Adrenal gland (tissue), 12 donors: Measurements from ENCODE around the gene ZNF664. TPM values are rescaled to one million over a fixed set of nuclear protein-coding genes. Genes with fewer than 3 reads are reported as not detected.

ENCODE experiments used
- DNase-seq, 7 donors: peaks; one replicate each; pipeline ENCODE4 v3.0.0-alpha.2; 2019 to 2020
- H3K27ac ChIP-seq, 5 donors: fragments of 200-600 bp; sonication (generic) in 4 of 5; 1 replicate in 3 of 5; 2 replicates in 2 of 5; pipeline versions ENCODE4 v1.5.1 to v1.8.0; 2016 to 2020; ENCODE audit warnings: mild to moderate bottlenecking in 1 of 5
- H3K27me3 ChIP-seq: fragments of 200-600 bp; 2 replicates; pipeline ENCODE4 v1.8.0; 2021
- H3K36me3 ChIP-seq, 2 donors: fragments of 200-600 bp; replicated peaks in 1 of 2; 1 replicate in 1 of 2; 2 replicates in 1 of 2; pipeline versions ENCODE4 v1.5.1 to v1.8.0; 2018 to 2022
- H3K4me1 ChIP-seq, 2 donors: fragments of 200-600 bp; replicated peaks in 1 of 2; 1 replicate in 1 of 2; 2 replicates in 1 of 2; pipeline versions ENCODE4 v1.5.1 to v1.8.0; 2018 to 2021
- H3K4me3 ChIP-seq, 4 donors: fragments of 200-600 bp; sonication (generic) in 3 of 4; one replicate each; pipeline ENCODE4 v1.5.1; 2016 to 2018
- H3K9me3 ChIP-seq, 3 donors: fragments of 200-600 bp; sonication (generic) in 1 of 3; replicated peaks in 1 of 3; 1 replicate in 2 of 3; 2 replicates in 1 of 3; pipeline versions ENCODE4 v1.5.1 to v1.8.0; 2016 to 2021
- POLR2A ChIP-seq, 2 donors: fragments of 450-650 bp; IDR thresholded peaks; one replicate each; pipeline ENCODE4 v1.6.1; 2017; ENCODE audit warnings: antibody characterized with exemption in 2 of 2, mild to moderate bottlenecking in 2 of 2, moderate library complexity in 1 of 2
- WGBS, 4 donors: extraction: QIAGEN DNeasy Blood & Tissue Kit in 2 of 4; methylation state at CpG; one replicate each; pipeline versions ENCODE4 v1.1.5 to v1.1.7; 2013 to 2017; 5-methylcytosine and 5-hydroxymethylcytosine counted together
- intact Hi-C, 2 donors: fragments of 100-400 bp; cut with DNase I; formaldehyde crosslinking; loops; one replicate each; pipeline versions ENCODE4 v1.14.1 to v1.15.0; 2022 to 2023
- polyA plus RNA-seq, 3 donors: library from polyadenylated mRNA; stranded (reverse); fragments of 200-250 nt in 2 of 3; fragments of 350-450 nt in 1 of 3; fragmentation: Illumina TruSeq in 1 of 3; extraction: RNeasy Lipid Tissue Mini Kit (QIAGEN cat#74804) in 1 of 3; gene quantifications; one replicate each; pipeline ENCODE4 v1.2.3, GENCODE V29; 2013 to 2014
- total RNA-seq, 9 donors: library from RNA; depleted of rRNA in 4 of 9; stranded (reverse); fragments of >200 nt in 4 of 9; fragments of 120-200 nt in 1 of 9; fragmentation: NEBNext Ultra II Directional in 1 of 9; extraction: Animal tissue kit (Norgen Biotek cat#: 25700) in 1 of 9; gene quantifications; one replicate each; pipeline versions ENCODE4 v1.1.0 to v1.2.4, GENCODE V29; 2013 to 2023
- TF ChIP-seq, protein P1 (sequence below), 6 experiments: fragments of 450-650 bp in 4 of 6; fragments of 200-600 bp in 2 of 6; sonication (generic) in 1 of 6; IDR thresholded peaks; 1 replicate in 5 of 6; 2 replicates in 1 of 6; pipeline versions ENCODE4 v1.5.1 to v1.8.0; 2016 to 2021; ENCODE audit warnings: antibody characterized with exemption in 6 of 6, mild to moderate bottlenecking in 2 of 6, moderate library complexity in 1 of 6
- donor health status: healthy with polysubstance abuse.
- donor health status: Bipolar disorder and iron deficiency.
- donor health status: DM: yes; HTN: yes; CAD: no.
- donor health status: DM: no; HTN: no; CAD: no.
- donor health status: DM: no; HTN: no; CAD: no.
- donor health status: DM: yes; HTN: yes; CAD: no.

Gene ZNF664
- total and polyA plus RNA-seq, 12 donors, result 19.6 to 66.9 (median 49.4) TPM

DNA sequence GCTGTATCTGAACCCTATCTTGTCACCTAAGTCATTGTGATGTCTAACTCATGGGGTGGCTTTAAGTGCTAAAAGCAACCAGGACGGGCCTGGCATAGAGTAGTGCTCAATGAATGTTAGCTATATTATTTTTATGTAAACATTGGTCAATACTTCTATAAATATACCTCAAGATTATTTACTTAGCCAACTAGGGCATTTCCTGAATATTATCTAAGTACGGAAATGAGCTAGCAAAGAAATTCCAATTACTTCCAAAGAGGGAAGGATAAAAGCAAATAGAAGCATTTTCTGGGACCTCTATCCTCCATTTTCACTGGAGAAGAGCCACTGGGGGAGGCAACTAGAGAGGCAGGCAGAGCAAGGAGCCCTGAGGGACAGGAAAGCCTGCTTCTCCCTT lies 21.0 kb upstream of the ZNF664 start:
- H3K4me1 ChIP-seq, result peaks cover 0 to 8% of the 10 kb centered on the region in 2 donors
- peak in 1 of 7 donors; percentile 11 for DNase-seq
- TF ChIP-seq POLR2A (IDR thresholded peaks at IDR 0.05), result no peak
- TF ChIP-seq, protein P1, sequence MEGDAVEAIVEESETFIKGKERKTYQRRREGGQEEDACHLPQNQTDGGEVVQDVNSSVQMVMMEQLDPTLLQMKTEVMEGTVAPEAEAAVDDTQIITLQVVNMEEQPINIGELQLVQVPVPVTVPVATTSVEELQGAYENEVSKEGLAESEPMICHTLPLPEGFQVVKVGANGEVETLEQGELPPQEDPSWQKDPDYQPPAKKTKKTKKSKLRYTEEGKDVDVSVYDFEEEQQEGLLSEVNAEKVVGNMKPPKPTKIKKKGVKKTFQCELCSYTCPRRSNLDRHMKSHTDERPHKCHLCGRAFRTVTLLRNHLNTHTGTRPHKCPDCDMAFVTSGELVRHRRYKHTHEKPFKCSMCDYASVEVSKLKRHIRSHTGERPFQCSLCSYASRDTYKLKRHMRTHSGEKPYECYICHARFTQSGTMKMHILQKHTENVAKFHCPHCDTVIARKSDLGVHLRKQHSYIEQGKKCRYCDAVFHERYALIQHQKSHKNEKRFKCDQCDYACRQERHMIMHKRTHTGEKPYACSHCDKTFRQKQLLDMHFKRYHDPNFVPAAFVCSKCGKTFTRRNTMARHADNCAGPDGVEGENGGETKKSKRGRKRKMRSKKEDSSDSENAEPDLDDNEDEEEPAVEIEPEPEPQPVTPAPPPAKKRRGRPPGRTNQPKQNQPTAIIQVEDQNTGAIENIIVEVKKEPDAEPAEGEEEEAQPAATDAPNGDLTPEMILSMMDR (IDR thresholded peaks at IDR 0.05), result no peak
- no peaks in the 10 kb centered on the region for H3K27me3 ChIP-seq
- no peaks in the 10 kb centered on the region for H3K36me3 ChIP-seq
- H3K4me3 ChIP-seq, result no peak overlapping the region
- no peaks in the 10 kb centered on the region for H3K9me3 ChIP-seq
- no peak overlapping the region for H3K27ac ChIP-seq
- intact Hi-C loops, result no loop called here
- 68 to 90% (median 79%) methylated on average over 2 of the region's 2 CpGs for WGBS, 4 donors

DNA sequence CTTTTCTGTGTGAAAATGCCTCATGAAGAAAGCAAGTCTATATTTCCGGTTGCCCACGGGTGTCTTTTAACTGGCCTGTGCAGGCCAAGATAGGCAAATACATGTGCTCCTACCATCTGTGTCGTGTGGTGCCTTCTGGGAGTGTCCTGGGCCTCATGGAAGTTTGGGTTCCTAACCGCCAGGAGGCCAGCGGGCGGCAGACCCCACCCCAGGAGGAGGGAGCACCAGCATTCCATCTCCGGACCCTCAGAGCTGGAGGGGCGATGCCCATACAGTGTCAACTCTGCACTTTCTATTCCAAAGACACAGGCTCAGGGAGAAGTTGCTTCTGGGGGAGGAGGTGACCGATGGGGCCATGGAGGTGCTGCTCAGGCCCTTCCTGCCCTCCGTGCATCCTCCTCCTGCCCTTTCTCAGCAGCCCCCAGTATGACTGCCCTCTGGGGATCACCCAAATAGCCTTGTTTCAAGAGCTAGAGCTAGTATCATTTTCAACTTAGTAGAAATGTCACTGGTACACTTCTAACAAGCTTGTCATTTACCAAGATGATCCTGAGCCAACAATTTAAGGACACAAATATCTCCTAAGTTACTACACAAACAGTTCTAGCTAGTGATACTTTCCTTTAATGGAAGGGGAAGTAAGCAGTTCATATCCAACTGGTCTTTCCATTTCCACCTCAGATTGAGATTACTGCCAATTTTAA lies 18.2 kb upstream of the ZNF664 start:
- no peaks in the 10 kb centered on the region for H3K36me3 ChIP-seq
- no peaks in the 10 kb centered on the region for H3K27me3 ChIP-seq
- no peaks in the 10 kb centered on the region for H3K9me3 ChIP-seq
- no peak overlapping the region for H3K27ac ChIP-seq
- peaks cover 0 to 8% of the 10 kb centered on the region in 2 donors for H3K4me1 ChIP-seq
- TF ChIP-seq, protein P1 (IDR thresholded peaks at IDR 0.05), result no peak
- TF ChIP-seq POLR2A (IDR thresholded peaks at IDR 0.05), result no peak
- intact Hi-C loops, result no loop called here
- DNase-seq, result peak in 1 of 7 donors; percentile 33
- 91 to 95% (median 92%) methylated on average over 9 to 10 of the region's 10 CpGs for WGBS, 4 donors
- H3K4me3 ChIP-seq, result no peak overlapping the region

DNA sequence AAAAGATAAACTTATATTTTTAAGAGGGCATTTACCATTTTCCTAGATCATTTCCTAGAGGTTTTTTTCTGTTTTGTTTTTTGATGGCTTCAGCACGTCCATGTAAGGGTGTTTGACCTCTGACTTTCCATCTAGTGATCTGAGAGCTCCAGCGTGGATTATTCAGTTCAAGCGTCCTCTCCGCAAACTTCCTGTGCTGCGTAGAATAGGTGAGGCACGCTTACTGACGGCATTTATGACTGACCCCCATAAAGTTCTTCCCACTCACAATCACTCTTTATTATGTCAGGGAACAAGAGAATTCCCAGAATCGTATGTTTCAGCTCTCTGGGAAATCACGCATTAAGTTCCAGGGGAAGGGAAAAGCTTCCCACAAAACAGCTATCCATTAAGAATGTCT lies 16.8 kb upstream of the ZNF664 start:
- WGBS, 4 donors, result 87 to 94% (median 93%) methylated on average over 9 of the region's 9 CpGs

DNA sequence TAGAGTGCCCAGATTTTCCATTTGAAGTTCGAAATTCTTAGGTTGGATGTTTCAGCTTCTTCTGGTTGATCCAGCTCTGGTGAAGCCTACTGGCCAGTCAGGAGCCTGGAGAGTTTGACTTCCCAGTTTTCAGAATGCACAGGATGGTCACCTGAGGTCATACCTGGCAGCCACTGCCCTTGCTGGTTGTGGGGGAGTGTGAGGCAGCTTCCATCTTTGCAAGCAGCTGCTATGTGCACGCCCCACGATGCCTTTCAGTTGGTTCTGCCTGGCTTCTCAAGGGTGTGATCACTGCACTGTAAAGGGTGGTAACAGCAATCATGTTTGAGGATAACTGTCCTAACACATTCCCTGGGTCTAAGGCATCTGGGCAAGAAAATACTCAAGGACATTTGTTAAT lies 15.8 kb upstream of the ZNF664 start:
- Histone ChIP-seq H3K36me3 (no peaks in the 10 kb centered on the region), H3K4me3 (no peak overlapping the region), H3K4me1 (no peaks in the 10 kb centered on the region), H3K9me3 (no peaks in the 10 kb centered on the region), H3K27me3 (no peaks in the 10 kb centered on the region), H3K27ac (no peak overlapping the region)
- intact Hi-C loops, result no loop called here
- no peak for DNase-seq
- TF ChIP-seq, protein P1 (IDR thresholded peaks at IDR 0.05), result no peak
- no peak for TF ChIP-seq POLR2A (IDR thresholded peaks at IDR 0.05)
- WGBS, 4 donors, result 90 to 100% (median 93%) methylated on average over 3 of the region's 3 CpGs

More for the DNA sequence above, 16.8 kb upstream of the ZNF664 start:
- TF ChIP-seq POLR2A (IDR thresholded peaks at IDR 0.05), result no peak
- TF ChIP-seq, protein P1 (IDR thresholded peaks at IDR 0.05), result no peak
- Histone ChIP-seq H3K36me3 (no peaks in the 10 kb centered on the region), H3K27me3 (no peaks in the 10 kb centered on the region), H3K27ac (no peak overlapping the region), H3K9me3 (no peaks in the 10 kb centered on the region), H3K4me3 (no peak overlapping the region), H3K4me1 (no peaks in the 10 kb centered on the region)
- intact Hi-C loops, result no loop called here
- no peak for DNase-seq
